ENCODE data around the gene DHRS3.

GRCh38 chr1:12592496-12592895 lies 25.5 kb downstream of the DHRS3 start:
- TF ChIP-seq EP300 (IDR thresholded peaks at IDR 0.05) (no peak), POLR2A (IDR thresholded peaks at IDR 0.05) (no peak)
- TF ChIP-seq, protein P1, sequence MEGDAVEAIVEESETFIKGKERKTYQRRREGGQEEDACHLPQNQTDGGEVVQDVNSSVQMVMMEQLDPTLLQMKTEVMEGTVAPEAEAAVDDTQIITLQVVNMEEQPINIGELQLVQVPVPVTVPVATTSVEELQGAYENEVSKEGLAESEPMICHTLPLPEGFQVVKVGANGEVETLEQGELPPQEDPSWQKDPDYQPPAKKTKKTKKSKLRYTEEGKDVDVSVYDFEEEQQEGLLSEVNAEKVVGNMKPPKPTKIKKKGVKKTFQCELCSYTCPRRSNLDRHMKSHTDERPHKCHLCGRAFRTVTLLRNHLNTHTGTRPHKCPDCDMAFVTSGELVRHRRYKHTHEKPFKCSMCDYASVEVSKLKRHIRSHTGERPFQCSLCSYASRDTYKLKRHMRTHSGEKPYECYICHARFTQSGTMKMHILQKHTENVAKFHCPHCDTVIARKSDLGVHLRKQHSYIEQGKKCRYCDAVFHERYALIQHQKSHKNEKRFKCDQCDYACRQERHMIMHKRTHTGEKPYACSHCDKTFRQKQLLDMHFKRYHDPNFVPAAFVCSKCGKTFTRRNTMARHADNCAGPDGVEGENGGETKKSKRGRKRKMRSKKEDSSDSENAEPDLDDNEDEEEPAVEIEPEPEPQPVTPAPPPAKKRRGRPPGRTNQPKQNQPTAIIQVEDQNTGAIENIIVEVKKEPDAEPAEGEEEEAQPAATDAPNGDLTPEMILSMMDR (IDR thresholded peaks at IDR 0.05) = no peak

All from gastroesophageal sphincter (tissue), 3 donors.